Esophagus muscularis mucosa (tissue), 3 donors: ENCODE results near the gene MEPE.

ENCODE experiments used
- CTCF ChIP-seq, 3 experiments: fragments of 200-600 bp in 2 of 3; fragments of 450-650 bp in 1 of 3; sonication (generic) in 2 of 3; IDR thresholded peaks; one replicate each; pipeline ENCODE4 v1.5.1; 2017 to 2019; ENCODE audit warnings: antibody characterized with exemption in 3 of 3, mild to moderate bottlenecking in 2 of 3, moderate library complexity in 1 of 3
- POLR2A ChIP-seq: fragments of 450-650 bp; IDR thresholded peaks from one replicate; pipeline ENCODE4 v1.6.1; 2017; ENCODE audit warnings: antibody characterized with exemption, moderate library complexity, mild to moderate bottlenecking, low read depth

- TF ChIP-seq CTCF (IDR thresholded peaks at IDR 0.05) (no peak), POLR2A (no peak)
These were observed 35.8 kb downstream of the MEPE start for GRCh38 chr4:87868522-87868921.
